Right cardiac atrium (tissue), 5 donors: ENCODE data around the gene TEKT2. TPM values are rescaled to one million over a fixed set of nuclear protein-coding genes. Genes with fewer than 3 reads are reported as not detected.
A peak's percentile ranks its signal among the peaks of the same experiment; 100 is the strongest.

Experiments used
- ATAC-seq, 2 donors: fragments of 200-7000 bp; cut with Tn5 transposase; one replicate each; pipeline versions ENCODE4 v1.8.0 to v1.9.1; 2020; ENCODE audit warnings: moderate library complexity in 2 of 2, mild to moderate bottlenecking in 1 of 2
- DNase-seq, 3 donors: peaks; one replicate each; pipeline ENCODE4 v3.0.0-alpha.2; 2020
- H3K27ac ChIP-seq: one replicate; pipeline ENCODE4 v1.5.1; 2013; ENCODE audit warnings: mild to moderate bottlenecking, low read length, control low read depth, moderate library complexity
- H3K27me3 ChIP-seq: one replicate; pipeline ENCODE4 v1.6.1; 2013; ENCODE audit not compliant: control insufficient read depth, insufficient read depth
- H3K4me1 ChIP-seq: one replicate; pipeline ENCODE4 v1.6.1; 2013; ENCODE audit warnings: low read length; ENCODE audit not compliant: control insufficient read depth, insufficient read depth
- H3K4me3 ChIP-seq: one replicate; pipeline ENCODE4 v1.5.1; 2013; ENCODE audit warnings: low read length, control low read depth
- H3K9me3 ChIP-seq: one replicate; pipeline ENCODE4 v1.6.1; 2013; ENCODE audit warnings: low read length; ENCODE audit not compliant: control insufficient read depth
- WGBS: extraction: QIAGEN DNeasy Blood & Tissue Kit; methylation state at CpG from one replicate; pipeline ENCODE4 v1.1.7; 2013; 5-methylcytosine and 5-hydroxymethylcytosine counted together
- intact Hi-C, 4 donors: fragments of 100-400 bp; cut with DNase I; formaldehyde crosslinking; loops; one replicate each; pipeline versions ENCODE4 v1.11.0 to v1.14.0; 2022 to 2023
- polyA plus RNA-seq: library from polyadenylated mRNA; stranded (reverse); fragments of 200-250 nt; gene quantifications from one replicate; pipeline ENCODE4 v1.2.3, GENCODE V29; 2013
- total RNA-seq, 4 donors: library from RNA; stranded (reverse); fragmentation: NEBNext Ultra II Directional; extraction: Animal tissue kit (Norgen Biotek cat#: 25700); gene quantifications; one replicate each; pipeline ENCODE4 v1.2.1, GENCODE V29; 2021
- donor health status: healthy with polysubstance abuse.
- donor health status: DM: no; HTN: yes; CAD: no.
- donor health status: DM: no; HTN: no; CAD: no.
- donor health status: DM: no; HTN: yes; CAD: no; lungs with severe emphysema.
- donor health status: DM: yes; HTN: yes; CAD: no.

Gene TEKT2
- total and polyA plus RNA-seq, 5 donors, result 0.14 to 0.35 (median 0.23) TPM; not detected in 2

DNA sequence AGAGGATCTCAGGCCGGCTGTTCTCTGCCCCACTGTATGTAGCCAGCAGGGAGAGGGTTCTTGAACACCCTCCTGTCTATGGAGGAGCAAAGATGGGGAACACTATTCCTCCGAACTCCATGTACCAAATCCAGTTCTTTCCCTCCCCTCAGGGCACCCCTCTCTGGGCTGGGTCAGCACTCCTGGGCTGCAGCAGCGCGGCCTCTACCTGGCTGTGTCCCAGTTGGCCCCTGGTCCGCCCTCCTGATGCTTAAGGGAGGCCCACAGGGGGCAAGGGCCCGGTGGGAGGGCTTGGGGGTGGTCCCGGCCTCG, 4.3 kb downstream of the TEKT2 start:
- DNase-seq, result no peak
- Histone ChIP-seq H3K9me3 (no peaks in the 10 kb centered on the region), H3K27me3 (no peaks in the 10 kb centered on the region), H3K4me1 (peaks cover 3% of the 10 kb centered on the region), H3K27ac (no peak overlapping the region), H3K4me3 (peak overlapping the region; percentile 54)
- peak in 1 of 2 donors; percentile 27 for ATAC-seq
- 29% methylated on average over 8 of the region's 8 CpGs for WGBS
- intact Hi-C loops, result no loop called here

DNA sequence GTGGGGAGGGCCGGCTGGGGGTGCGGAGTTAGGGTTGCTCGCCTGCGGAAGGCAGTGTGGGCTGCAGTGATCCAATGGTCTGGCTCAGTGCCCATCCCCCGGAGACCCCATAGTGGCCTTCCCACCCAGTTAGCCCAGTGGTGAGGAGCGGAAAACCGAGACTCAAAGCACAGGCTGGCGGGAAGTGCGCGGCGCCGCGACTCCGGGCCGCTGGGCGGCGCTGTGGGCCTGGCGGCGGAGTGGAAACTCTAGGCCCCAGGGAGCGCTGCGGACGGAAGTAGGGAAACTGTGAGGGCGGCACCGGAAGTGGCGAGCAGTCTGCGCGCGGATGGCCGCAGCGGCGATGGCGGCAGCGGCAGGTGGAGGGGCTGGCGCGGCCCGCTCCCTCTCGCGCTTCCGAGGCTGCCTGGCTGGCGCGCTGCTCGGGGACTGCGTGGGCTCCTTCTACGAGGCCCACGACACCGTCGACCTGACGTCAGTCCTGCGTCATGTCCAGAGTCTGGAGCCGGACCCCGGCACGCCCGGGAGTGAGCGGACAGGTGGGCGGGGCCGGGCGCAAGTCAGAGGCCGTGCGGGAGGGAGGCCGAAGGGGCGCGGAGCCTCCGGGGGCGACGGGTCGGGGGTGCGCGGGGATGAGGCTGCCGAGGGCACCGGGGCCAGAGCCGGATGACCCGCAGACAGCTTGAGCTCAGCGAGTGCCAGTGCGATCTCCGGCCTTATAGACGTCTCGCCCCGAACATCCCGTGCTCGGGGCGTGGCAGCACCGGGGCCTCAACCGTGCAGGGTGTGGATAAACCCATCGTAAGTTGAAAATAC, 4.9 kb downstream of the TEKT2 start, which contains the start of gene ADPRS:
ADPRS (plus strand) TSS at position 316 of the 816 bp plus-strand sequence; CDS start at position 329, 13 bp downstream.
- peak; percentile 91 to 92 for ATAC-seq
- Histone ChIP-seq H3K27ac (peak within 1 kb of the TSS; percentile 16), H3K27me3 (no peaks in the 10 kb centered on the region), H3K9me3 (no peaks in the 10 kb centered on the region), H3K4me3 (peak within 1 kb of the TSS; percentile 54), H3K4me1 (peaks cover 3% of the 10 kb centered on the region)
- under 1% methylated on average over 84 of the region's 84 CpGs for WGBS
- intact Hi-C loops, result no loop called here
- peak; percentile 91 to 96 (median 96) for DNase-seq

DNA sequence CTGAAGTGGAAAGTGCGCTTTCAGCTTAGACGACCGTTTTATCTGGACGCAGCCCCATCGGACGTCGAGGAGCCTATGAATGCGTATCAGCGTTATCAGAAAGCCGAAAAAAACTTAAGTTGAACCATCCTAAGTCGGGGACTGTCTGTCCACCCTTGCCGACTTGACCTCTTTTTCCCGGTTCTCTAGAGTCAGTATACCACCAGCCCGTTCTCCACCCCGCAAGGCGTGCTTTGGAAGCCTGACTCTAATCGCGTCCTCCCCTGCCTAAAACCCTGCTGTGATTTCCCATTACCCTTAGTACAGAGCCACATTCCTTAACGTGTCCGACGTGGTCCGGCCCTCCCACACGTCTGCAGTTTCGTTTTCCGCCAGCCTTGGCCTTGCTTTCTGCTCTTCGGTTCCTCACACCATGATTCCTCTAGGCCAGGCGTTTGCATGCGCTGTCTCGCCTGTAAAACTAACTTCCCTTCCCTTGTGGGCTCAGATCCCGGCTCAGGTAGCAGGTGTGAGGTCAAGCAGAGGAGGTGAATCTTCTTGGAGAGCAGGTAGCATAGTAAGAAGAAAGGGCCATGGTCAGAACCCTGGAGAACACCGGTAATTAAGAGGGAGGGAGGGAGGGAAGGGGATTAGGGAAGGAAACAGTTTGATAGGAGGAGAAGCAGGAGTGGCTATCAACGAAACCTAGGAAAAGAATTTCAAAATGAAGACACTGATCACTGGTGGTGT, 5.7 kb downstream of the TEKT2 start:
- Histone ChIP-seq H3K4me1 (peaks cover 3% of the 10 kb centered on the region), H3K4me3 (peak overlapping the region; percentile 54), H3K27ac (peak overlapping the region; percentile 6), H3K9me3 (no peaks in the 10 kb centered on the region), H3K27me3 (no peaks in the 10 kb centered on the region)
- no peak for ATAC-seq
- WGBS, result 6% methylated on average over 32 of the region's 32 CpGs
- intact Hi-C loops, result no loop called here
- peak in 1 of 3 donors; percentile 56 for DNase-seq

GRCh38 chr1:36091141-36091540, 7.2 kb downstream of the TEKT2 start:
- Histone ChIP-seq H3K9me3 (no peaks in the 10 kb centered on the region), H3K4me3 (no peak overlapping the region), H3K27me3 (no peaks in the 10 kb centered on the region), H3K4me1 (peaks cover 3% of the 10 kb centered on the region), H3K27ac (no peak overlapping the region)
- intact Hi-C loops, result no loop called here
- WGBS, result 92% methylated on average over 4 of the region's 4 CpGs
- ATAC-seq (no peak), DNase-seq (peak in 1 of 3 donors; percentile 32)

GRCh38 chr1:36091698-36092097, 7.8 kb downstream of the TEKT2 start:
- intact Hi-C loops, result no loop called here

DNA sequence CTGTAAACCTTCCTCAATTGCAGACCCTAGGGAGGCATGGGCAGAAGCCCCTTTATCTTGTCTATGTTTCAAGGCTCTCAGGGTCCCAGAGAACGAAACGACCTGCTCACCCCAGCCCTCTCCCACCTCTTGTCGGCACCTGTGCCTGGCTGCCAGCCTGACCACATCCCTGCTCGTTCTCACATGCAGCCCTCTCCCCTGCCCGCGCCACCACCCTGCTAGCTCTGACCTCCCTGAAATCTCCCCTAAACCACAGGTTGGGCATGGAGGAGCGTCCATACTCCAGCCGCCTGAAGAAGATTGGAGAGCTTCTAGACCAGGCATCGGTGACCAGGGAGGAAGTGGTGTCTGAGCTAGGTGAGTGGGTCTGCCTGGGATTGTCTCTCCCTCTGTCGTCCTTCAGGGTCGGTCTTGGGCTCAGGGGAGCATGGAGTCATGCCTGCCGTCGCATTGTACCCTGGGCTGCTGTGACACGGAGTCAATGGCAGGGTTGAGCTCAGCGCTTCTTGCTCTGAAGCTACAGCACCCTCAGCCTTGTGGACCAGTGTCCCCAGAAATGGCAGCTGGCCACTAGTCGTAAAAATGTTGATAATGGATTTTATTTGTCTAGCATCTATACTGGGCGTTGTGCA, 8.4 kb downstream of the TEKT2 start:
- intact Hi-C loops, result no loop called here

More at GRCh38 chr1:36091698-36092097, 7.8 kb downstream of the TEKT2 start:
- Histone ChIP-seq H3K27me3 (no peaks in the 10 kb centered on the region), H3K4me1 (peaks cover 3% of the 10 kb centered on the region), H3K27ac (no peak overlapping the region), H3K4me3 (no peak overlapping the region), H3K9me3 (no peaks in the 10 kb centered on the region)
- ATAC-seq, result no peak
- DNase-seq, result peak in 1 of 3 donors; percentile 31
- WGBS, result 94% methylated on average over 13 of the region's 13 CpGs

DNA sequence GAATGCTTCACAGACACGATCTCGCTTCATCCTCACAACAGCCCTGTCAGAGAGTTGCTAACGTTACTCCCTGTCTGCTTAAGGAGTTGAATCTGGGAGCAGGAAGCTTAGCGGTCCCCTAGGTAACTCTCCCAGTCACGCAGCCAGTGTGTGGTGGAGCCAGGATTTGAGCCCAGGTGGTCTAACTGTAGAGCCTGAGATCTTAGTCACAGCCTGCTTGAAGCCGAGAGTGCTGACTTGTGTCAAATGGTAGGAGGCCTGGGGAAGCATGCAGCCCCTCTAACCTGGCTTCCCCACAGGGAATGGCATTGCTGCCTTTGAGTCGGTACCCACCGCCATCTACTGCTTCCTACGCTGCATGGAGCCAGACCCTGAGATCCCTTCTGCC, 8.9 kb downstream of the TEKT2 start:
- peaks cover 3% of the 10 kb centered on the region for H3K4me1 ChIP-seq
- intact Hi-C loops, result no loop called here
- no peak for ATAC-seq
- DNase-seq, result no peak
- WGBS, result 90% methylated on average over 9 of the region's 9 CpGs
- no peak overlapping the region for H3K4me3 ChIP-seq
- H3K27ac ChIP-seq, result no peak overlapping the region
- no peaks in the 10 kb centered on the region for H3K27me3 ChIP-seq
- no peaks in the 10 kb centered on the region for H3K9me3 ChIP-seq

More for the DNA sequence above, 8.4 kb downstream of the TEKT2 start:
- Histone ChIP-seq H3K9me3 (no peaks in the 10 kb centered on the region), H3K4me1 (peaks cover 3% of the 10 kb centered on the region), H3K4me3 (no peak overlapping the region), H3K27ac (no peak overlapping the region), H3K27me3 (no peaks in the 10 kb centered on the region)
- DNase-seq, result peak in 1 of 3 donors; percentile 50
- no peak for ATAC-seq
- 90% methylated on average over 17 of the region's 17 CpGs for WGBS

GRCh38 chr1:36093226-36093625, 9.3 kb downstream of the TEKT2 start:
- peaks cover 3% of the 10 kb centered on the region for H3K4me1 ChIP-seq

GRCh38 chr1:36093929-36094328, 10.0 kb downstream of the TEKT2 start:
- H3K4me1 ChIP-seq, result peaks cover 3% of the 10 kb centered on the region
- intact Hi-C loops, result no loop called here
- WGBS, result 84% methylated on average over 3 of the region's 3 CpGs
- H3K27ac ChIP-seq, result no peak overlapping the region
- H3K4me3 ChIP-seq, result no peak overlapping the region
- no peaks in the 10 kb centered on the region for H3K9me3 ChIP-seq
- no peaks in the 10 kb centered on the region for H3K27me3 ChIP-seq
- no peak for ATAC-seq
- no peak for DNase-seq

More at GRCh38 chr1:36093226-36093625, 9.3 kb downstream of the TEKT2 start:
- WGBS, result 72% methylated on average over 7 of the region's 7 CpGs
- no peaks in the 10 kb centered on the region for H3K9me3 ChIP-seq
- no peak overlapping the region for H3K4me3 ChIP-seq
- H3K27ac ChIP-seq, result no peak overlapping the region
- ATAC-seq (no peak), DNase-seq (peak in 1 of 3 donors; percentile 58)
- no peaks in the 10 kb centered on the region for H3K27me3 ChIP-seq
- intact Hi-C loops, result no loop called here

DNA sequence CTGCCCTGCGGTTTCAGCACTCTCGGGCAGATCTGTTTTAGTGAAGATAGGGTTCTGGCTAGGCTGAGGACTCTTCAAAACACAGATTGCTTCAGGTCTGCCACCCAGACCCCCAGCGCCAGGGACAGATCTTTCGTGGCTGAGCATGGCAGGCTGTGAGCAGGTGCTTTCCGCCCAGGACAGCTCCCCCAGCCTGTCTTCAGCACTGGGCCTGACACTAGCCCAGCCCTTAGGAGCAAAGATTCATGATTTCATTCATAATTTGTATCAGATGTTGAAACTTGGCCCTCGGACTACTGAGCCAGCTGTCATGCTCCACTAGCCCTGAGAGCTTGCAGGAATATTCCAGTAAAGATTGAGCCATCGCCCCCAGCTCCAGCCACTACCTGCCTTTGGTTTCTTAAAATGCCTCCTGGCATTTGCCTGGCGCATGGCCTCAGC, 10.7 kb downstream of the TEKT2 start:
- no peaks in the 10 kb centered on the region for H3K27me3 ChIP-seq
- 86% methylated on average over 8 of the region's 8 CpGs for whole genome bisulfite sequencing
- no peak overlapping the region for H3K4me3 ChIP-seq
- no peaks in the 10 kb centered on the region for H3K9me3 ChIP-seq
- H3K27ac ChIP-seq, result no peak overlapping the region
- intact Hi-C loops, result loop anchor here in 1 of 4 donors (5.0 kb wide), 1 partner anchor 328 kb away; no protein-coding TSS in a partner anchor
- peaks cover under 1% of the 10 kb centered on the region for H3K4me1 ChIP-seq
- ATAC-seq, result no peak
- DNase-seq, result no peak
